NK-92 (cell line): Measurements from ENCODE around the gene SULT1C3.
"Not testable (repeated sequence)": the region's sequence is repeated elsewhere in the genome, so short reads cannot be mapped to it uniquely, and the experiment has no call there.

Experiments used
- DNase-seq: peaks from one replicate; lab custom pipeline; 2025; ENCODE audit not compliant: unreplicated experiment; lab: John Stamatoyannopoulos, UW

SULT1C3 gene

GRCh38 chr2:108243566-108243965 lies 3.8 kb downstream of the SULT1C3 start:
- no peak for DNase-seq

DNA sequence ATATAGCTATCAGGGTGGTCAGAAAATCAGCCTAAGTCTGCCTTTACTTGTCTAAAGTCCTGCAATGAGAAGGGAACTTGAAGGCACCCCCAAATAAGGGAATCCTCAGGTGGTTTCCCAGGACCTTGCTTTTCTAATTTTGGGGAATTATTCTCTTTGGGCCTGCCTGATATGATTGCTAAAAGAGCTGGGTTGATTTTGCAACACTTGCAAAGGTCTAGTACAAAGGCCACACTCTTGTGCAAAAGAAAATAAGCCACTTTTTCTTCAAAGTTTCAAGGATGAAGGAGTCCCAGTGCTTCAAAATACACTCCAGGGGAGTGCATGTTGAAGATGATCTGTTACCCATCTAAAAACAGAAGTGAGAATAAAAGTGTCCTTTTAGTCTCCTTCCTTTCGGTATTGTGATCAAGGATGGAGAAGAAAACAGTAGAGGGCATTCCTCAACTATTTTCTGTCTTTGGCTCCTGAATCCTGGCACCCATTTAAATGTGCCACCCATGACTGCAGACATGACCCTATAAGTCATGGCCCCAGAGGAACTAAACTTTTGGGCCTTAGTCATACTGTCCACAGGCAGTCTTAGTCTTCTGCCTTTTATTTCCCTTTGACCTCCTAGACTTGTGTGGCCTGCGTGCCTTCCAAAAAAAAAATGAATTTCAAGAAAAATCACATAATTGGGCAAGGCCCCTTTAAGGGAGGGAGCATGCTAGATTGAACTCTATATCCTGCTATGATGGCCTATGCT lies 5.1 kb downstream of the SULT1C3 start:
- no peak for DNase-seq

DNA sequence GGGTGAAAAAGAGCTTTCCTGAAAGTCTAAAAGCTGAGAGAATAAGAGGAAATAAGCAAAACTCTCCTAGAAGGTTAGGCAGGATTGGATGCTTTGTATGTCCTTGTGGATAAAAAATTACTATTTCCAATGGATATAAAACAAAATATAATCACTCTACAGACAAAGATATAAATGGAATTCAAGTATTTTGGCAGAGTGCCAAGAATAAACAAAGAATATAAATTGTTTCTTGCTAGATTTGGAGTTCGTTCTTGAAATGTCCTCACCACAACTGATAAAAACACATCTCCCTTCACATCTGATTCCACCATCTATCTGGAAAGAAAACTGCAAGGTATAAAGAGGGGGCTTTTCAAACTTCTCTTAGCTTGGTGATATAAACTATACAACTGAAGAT lies 13.3 kb downstream of the SULT1C3 start:
- no peak for DNase-seq

- DNase-seq, result no peak
Observed at GRCh38 chr2:108257757-108258331, 18.1 kb downstream of the SULT1C3 start.

DNA sequence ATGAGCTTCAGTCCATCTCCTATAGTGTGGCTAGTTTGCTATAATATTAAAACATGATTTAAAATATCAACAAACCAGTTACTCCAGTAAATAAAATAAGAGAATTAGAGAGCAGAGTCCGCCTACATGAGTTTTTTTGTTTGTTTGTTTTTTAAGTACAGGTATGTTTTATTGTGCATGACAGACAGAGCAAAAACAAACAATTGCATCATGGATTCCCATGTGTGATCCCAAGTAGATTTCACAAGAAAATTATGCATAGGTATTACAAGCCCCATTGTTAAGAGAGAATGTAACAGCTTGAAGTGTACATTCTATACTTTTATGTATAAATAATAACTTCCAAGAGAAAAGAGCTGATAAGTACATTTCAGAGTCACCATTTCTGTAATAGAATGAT lies 21.0 kb downstream of the SULT1C3 start:
- DNase-seq, result no peak

DNA sequence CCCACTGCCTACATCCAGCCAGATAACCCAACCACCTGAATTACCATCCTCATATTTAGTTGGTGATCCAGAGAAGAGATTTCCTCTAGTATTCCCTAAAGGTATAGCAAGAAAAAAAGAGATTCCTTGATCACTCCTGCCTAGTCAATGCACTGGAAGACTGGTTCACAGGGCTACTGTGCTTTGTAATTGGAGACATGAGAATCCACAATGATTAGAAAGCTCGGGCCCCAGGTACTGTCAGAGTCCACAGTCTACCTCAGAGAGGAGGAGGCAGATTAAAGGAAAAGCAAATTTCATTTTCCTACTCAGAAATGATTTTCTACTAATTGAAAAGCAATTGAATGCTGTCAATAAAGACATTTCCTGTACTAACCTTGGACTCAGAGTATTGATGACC lies 22.3 kb downstream of the SULT1C3 start:
- DNase-seq, result no peak

DNA sequence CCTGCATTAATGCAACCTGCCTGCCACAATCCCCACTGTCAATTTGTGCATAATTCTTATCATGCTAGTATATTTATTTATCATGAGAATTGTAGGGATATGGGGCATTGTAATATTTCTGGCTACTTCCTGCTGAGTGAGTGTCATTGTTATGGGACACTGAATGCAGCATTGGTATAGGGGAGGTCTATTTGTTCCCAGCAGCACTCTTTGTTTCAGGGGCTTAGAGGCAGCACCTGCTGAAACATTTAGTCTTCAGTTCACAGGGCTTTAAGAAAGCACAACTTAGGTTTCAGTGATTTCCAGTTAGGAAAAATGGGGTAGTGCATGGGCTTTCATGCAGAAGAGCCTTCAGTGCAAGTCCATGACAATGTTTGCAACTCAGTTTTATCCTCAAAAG lies 23.6 kb downstream of the SULT1C3 start:
- DNase-seq, result no peak

DNA sequence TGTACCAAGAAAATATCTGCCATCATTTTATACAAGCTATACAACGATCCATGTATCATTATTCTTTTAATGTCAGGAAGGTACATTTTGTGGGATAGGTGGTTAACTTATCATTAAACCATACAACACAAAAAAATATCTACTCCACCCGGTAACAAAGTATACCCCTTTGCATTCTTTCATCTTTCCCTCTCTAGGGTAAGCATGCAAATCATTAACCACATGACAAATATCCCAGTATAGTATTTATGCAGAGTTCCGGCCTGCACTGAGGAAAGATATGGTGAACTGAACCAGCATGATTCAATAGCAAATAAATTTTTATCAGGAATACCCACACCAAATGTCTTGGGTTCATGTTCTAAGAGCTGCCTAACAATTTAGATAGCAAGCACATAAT lies 26.4 kb downstream of the SULT1C3 start:
- no peak for DNase-seq

- no peak for DNase-seq
Observed at GRCh38 chr2:108267101-108267500, 27.3 kb downstream of the SULT1C3 start.

- DNase-seq, result no peak
Observed at GRCh38 chr2:108268001-108268400, 28.2 kb downstream of the SULT1C3 start.

DNA sequence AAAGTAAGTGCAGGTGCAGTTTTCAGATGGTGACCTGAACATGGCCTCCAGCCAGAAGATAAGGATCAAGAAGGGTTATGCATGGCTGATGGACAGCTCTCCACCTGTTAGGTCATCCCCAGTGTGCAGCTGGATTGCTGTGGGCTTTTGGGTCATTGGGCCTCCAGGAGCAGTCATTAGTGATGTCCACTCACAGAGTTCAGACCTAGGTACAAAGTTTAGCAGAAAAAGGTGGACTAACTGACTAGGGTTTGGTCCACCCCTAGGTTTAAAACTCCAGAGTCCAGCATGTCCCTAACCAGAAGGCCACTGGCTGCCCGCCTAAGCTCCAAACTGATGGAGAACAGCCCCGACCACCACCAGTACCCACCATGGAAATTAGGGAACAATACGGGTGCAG lies 30.6 kb downstream of the SULT1C3 start:
- no peak for DNase-seq

DNA sequence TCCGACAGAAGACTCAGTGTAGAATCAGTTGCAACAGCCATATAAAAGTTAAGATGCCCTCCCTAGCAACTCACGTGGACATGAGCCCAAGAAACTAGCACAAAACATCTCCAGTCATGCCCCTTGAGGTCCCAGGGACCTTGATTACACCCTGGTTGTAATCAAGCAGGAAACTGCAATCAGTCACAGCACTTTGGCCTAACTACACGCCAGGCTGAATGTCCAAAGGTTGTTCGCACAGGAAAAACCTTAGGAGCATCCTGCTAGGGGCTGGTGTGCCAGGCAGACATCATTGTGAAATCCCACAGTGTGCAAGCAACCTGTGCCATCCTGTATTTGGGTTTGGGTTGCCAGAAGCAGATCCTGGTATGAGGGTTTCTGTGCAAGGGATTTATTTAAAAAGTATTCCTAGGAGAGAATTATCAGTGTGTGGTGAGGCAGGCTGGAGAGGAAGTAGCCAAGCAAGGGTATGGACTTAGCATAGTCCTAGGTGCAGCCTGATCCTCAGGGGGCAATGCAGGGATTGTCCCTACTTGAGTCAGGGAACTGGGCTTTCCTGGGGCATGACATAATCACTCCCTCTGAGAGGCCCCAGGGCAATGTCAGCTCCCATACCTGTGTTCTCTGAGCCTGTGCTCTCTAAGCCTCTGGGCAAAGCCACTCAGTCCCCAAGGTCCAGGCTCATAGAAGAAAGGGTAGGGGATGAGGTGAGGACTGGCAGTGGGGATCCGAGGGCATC lies 31.2 kb downstream of the SULT1C3 start:
- DNase-seq, result no peak

DNA sequence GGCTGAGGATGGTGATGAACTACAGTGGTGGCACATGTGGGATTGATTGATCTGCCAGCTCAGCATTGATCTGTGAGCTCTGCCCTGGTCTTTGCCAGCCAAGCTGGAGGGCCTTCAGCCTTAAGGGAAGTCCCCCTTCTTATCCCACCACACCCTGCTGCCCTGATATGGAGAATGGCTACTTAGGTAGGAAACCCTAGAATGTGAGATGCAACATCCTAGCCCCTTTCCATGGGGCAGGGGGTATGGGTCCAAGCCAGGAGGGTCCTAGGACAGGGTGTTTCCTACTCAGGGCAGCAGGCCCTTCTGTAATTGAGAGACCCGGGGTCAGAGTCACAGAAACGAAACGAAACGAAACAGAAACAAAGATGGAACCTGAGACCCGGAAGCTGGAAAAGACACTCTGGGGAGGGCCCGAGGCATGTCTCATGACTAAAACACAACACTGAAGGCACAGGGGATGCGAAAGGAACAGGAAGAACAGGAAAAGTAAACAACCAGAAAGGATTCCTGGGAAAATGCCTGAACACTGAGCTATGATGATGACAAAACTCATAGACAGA lies 32.0 kb downstream of the SULT1C3 start:
- DNase-seq, result no peak

DNA sequence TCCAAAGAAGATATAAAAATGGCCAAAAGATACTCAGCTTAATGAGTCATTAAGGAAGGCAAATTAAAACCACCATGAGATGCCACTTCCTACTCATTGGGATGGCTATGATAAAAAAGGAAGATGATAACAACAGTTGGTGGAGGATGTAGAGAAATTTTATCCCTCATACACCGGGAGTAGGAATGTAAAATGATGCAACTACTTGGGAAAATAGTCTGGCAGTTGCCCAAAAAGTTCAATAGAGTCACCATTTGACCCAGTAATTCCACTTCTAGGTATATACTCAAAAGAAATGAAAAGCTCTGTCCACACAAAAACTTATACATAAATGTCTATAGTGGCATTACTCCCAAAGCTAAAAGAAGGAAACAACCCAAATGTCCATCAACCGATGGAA lies 38.9 kb downstream of the SULT1C3 start:
- no peak for DNase-seq

DNA sequence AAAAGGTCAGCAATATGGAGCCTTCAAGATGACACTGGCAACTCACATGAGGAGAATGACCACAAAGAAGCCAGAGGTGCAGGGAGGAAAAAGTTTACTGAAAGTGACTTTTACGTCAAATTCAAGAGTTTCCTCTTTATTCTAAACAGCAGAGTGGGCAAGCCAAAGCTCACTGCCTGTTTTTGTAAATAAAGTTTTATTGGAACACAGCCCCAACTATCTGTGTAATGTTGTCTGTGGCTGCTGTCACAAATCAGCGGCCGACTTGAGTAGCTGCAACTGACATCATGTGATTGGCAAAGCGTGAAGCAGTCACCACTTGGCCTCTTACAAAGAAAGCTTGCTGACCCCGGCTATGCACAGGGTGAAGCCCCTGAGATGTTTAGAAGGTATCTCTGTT lies 39.7 kb downstream of the SULT1C3 start:
- DNase-seq, result no peak

GRCh38 chr2:108280466-108280865 lies 40.7 kb downstream of the SULT1C3 start:
- DNase-seq, result no peak

DNA sequence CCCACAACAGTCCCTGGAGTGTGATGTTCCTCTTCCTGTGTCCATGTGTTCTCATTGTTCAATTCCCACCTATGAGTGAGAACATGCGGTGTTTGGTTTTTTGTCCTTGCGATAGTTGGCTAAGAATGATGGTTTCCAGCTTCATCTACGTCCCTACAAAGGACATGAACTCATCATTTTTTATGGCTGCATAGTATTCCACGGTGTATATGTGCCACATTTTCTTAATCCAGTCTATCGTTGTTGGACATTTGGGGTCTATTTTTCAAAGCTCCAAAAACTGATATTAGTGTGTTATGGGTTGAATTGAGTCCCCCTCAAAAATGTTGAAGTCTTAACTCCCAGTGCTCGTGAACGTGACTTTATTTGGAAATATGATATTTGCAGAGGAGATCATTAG lies 44.8 kb downstream of the SULT1C3 start:
- not testable (repeated sequence) for DNase-seq

DNA sequence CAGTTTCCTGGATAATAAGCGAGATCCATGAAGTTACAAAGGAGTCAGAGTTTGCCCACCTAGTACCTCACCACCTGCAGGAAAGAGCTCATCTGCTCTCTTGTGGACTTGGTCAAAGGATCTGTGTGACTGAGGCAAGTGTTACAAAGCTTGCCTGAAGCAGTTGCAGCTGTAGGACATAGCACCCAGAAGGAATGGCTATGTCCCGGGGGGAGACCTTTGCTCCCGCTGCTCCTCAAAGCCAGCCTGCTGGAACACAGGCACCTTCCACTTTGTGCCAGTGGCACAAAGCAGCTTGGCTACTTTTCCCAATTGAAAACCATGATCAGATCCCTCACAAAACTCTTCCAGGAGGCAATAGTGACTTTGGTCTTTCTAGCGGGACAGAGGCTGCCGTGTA lies 45.8 kb downstream of the SULT1C3 start:
- no peak for DNase-seq

DNA sequence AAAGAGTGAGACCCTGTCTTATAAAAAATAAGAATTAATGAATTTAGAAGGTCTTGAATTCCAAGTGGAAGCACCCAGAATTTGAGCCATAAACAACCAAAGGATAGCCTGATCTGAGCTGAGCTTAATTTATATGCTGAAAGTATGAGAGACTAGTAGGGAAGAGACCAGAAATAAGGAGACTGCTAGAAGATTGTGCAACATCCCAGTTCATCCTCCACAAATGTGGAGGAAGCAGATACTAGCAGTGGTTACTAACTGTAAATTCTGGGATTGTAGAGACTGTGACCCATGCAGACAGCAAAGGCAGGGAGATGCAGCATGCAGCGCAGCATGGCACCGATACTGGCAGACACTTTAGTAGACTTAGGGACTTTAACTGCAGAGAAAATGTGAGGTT lies 47.4 kb downstream of the SULT1C3 start:
- DNase-seq, result no peak

GRCh38 chr2:108288534-108289106 lies 48.9 kb downstream of the SULT1C3 start, which contains the start of gene SULT1C2:
Gene SULT1C2 (plus strand): TSS chr2:108288895. CDS start chr2:108293668, 4,773 bp downstream.
- no peak for DNase-seq

GRCh38 chr2:108293850-108294249 lies 54.1 kb downstream of the SULT1C3 start:
- no peak for DNase-seq
